Bronchial epithelial cell (primary cell): Measurements from ENCODE around the gene SNX2. TPM values are rescaled to one million over a fixed set of nuclear protein-coding genes. Genes with fewer than 3 reads are reported as not detected.

ENCODE experiments used
- DNase-seq: peaks from one replicate; pipeline ENCODE4 v3.0.0-alpha.2; 2010; ENCODE audit warnings: low read depth
- FAIRE-seq: peaks from 2 replicates; lab custom pipeline; 2011; peaks lifted over from hg19 to GRCh38; lab: Jason Lieb, UNC
- H3K27me3 ChIP-seq: 2 replicates; pipeline ENCODE4 v1.5.1; 2011; ENCODE audit warnings: low read length; ENCODE audit not compliant: control insufficient read depth, insufficient read depth
- H3K36me3 ChIP-seq: 2 replicates; pipeline ENCODE4 v1.5.1; 2011; ENCODE audit warnings: low read length; ENCODE audit not compliant: control insufficient read depth, insufficient read depth
- H3K4me3 ChIP-seq: 2 replicates; pipeline ENCODE4 v1.5.1; 2011; ENCODE audit warnings: mild to moderate bottlenecking, low read depth, low read length, control low read depth
- total RNA-seq: library from RNA; depleted of rRNA; stranded (reverse); fragments of >200 nt; gene quantifications from 2 replicates; pipeline ENCODE4 v1.2.1, GENCODE V29; 2014
- TF ChIP-seq, protein P1 (sequence below): IDR thresholded peaks from 2 replicates; pipeline ENCODE4 v1.5.1; 2011; ENCODE audit warnings: mild to moderate bottlenecking, moderate library complexity, low read length, control low read depth, inconsistent platforms; ENCODE audit not compliant: insufficient read depth, severe bottlenecking

SNX2 gene
- total RNA-seq, 1 donor from 2014 or later, result 48.4 TPM

DNA sequence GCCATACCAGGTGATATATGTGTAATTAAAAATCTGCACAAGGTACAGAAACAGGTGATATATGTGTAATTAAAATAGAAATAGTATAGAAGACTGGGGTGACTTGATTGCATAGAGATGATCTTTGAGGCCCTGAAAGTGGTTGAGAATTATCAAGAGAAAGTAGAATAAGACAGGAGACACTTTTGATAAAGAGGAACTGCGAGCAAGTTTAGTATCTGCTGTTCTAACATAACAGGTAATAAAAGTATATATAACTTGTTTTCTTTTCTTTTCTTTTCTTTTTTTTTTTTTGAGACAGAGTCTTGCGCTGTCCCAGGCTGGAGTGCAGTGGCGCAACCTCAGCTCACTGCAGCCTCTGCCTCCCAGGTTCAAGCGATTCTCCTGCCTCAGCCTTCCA is 5.4 kb downstream of the SNX2 start:
- H3K27me3 ChIP-seq, result no peaks in the 10 kb centered on the region
- TF ChIP-seq, protein P1, sequence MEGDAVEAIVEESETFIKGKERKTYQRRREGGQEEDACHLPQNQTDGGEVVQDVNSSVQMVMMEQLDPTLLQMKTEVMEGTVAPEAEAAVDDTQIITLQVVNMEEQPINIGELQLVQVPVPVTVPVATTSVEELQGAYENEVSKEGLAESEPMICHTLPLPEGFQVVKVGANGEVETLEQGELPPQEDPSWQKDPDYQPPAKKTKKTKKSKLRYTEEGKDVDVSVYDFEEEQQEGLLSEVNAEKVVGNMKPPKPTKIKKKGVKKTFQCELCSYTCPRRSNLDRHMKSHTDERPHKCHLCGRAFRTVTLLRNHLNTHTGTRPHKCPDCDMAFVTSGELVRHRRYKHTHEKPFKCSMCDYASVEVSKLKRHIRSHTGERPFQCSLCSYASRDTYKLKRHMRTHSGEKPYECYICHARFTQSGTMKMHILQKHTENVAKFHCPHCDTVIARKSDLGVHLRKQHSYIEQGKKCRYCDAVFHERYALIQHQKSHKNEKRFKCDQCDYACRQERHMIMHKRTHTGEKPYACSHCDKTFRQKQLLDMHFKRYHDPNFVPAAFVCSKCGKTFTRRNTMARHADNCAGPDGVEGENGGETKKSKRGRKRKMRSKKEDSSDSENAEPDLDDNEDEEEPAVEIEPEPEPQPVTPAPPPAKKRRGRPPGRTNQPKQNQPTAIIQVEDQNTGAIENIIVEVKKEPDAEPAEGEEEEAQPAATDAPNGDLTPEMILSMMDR, result no peak
- FAIRE-seq, result no peak
- no peak overlapping the region for H3K4me3 ChIP-seq
- DNase-seq, result no peak
- no peaks in the 10 kb centered on the region for H3K36me3 ChIP-seq

DNA sequence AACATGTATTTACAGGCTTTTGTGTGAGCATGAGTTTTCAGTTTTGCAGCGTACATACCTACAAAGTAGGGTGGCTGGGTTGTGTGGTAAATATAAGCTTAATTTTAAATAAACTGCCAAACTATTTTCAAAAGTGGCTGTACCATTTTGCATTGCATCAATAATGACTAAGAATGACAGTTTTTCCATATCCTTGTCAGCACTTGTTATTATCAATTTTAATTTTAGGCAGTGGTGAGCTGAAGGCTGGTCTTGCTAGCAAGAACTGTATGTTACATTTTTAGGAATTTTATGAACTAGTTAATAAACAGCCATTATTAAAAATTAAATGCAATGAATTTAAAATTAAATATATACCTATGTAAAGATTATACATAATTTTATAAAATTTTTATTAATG is 6.6 kb downstream of the SNX2 start:
- no peak for FAIRE-seq
- Histone ChIP-seq H3K27me3 (no peaks in the 10 kb centered on the region), H3K36me3 (no peaks in the 10 kb centered on the region), H3K4me3 (no peak overlapping the region)
- TF ChIP-seq, protein P1, result no peak
- no peak for DNase-seq

DNA sequence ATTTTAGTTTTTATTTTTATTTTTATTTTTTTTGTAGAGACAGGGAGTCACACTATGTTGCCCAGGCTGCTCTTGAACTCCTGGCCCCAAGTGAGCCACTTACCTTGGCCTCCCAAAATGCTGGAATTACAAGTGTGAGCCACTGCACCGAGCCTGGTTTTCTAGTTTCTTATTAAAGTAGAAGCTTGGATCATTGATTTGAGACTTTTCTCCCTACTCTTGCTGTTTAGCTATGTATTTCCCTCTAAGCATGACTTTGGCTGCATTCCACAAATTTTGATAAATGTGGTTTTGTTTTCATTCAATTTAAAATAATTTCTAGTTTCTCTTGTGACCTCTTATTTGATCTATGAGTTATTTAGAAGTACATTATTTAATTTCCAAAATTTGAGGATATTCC is 10.4 kb downstream of the SNX2 start:
- Histone ChIP-seq H3K27me3 (no peaks in the 10 kb centered on the region), H3K4me3 (no peak overlapping the region), H3K36me3 (no peaks in the 10 kb centered on the region)
- DNase-seq, result no peak
- TF ChIP-seq, protein P1, result no peak
- no peak for FAIRE-seq

DNA sequence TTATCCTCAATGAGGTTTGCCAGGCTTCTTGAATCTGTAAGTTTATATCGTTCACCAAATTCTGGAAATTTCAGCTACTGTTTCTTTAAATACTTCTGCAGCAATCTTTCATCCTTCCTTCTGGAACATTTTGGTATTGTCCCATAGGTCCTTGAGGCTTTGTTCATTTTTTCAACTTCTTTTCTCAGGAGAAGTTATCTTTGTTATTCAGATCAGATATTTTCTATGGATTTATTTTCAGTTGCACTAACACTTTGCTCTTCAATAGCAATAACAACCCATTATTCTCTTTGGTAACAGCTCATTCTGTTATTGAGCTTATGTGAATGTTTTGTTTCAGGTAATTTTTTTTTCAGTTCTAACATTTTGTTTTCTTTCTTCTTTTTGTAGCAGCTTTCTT is 13.5 kb downstream of the SNX2 start:
- TF ChIP-seq, protein P1, result no peak
- Histone ChIP-seq H3K4me3 (no peak overlapping the region), H3K27me3 (no peaks in the 10 kb centered on the region), H3K36me3 (no peaks in the 10 kb centered on the region)
- FAIRE-seq (no peak), DNase-seq (no peak)

DNA sequence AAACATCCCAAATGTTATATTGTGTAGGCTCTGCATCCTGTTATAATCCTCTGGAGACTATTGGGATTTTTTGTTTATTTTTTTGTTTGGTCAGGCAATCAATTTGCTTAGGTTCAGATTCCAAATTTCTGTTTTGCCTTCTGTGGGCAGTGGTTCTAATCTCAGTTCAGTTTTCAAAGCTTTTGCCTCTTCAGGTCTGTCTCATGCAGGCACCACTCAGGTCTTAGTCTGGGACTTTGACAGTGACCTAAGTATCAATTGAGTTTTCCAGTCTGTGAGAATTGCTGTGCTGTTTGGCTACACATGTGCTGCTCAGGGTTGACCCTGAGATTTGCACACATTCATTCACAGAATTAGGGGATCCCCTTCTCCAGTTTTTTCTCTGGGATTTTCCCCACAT is 14.1 kb downstream of the SNX2 start:
- TF ChIP-seq, protein P1, result no peak
- FAIRE-seq, result no peak

DNA sequence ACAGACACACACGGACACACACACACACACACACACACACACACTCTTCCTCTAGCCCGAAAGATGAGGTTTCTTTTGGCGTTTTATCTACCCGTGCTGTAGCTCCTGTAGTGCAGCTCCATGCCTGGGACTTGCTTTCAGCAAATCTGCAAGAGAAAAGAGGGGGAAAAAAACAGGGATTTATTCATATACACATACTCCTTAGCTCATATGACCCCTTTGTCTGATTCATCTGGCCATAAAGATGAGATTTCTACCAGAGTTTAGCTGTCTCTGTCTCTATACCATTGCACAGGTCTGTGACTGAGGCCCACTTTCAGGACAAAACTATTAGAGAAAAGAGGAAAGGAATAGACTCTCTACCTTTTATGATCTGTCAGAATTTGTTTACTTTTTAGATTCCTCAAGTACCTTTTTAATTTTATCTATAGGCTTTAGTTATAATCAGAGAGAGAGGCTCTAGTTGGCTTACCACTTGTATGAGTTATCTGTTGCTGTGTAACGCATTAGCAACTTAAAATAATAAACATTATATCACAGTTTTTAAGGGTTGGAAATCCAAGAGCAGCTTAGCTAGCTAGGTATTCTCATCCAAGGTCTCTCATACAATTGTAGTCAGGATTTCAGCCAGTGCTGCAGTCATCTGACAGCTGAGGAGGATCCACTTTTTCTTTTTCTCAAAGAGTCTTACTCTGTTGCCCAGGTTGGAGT is 14.7 kb downstream of the SNX2 start:
- H3K36me3 ChIP-seq, result no peaks in the 10 kb centered on the region
- DNase-seq, result no peak
- H3K27me3 ChIP-seq, result no peaks in the 10 kb centered on the region

More for the DNA sequence above, 14.1 kb downstream of the SNX2 start:
- DNase-seq, result no peak
- H3K4me3 ChIP-seq, result no peak overlapping the region
- no peaks in the 10 kb centered on the region for H3K36me3 ChIP-seq
- H3K27me3 ChIP-seq, result no peaks in the 10 kb centered on the region

More for the DNA sequence above, 14.7 kb downstream of the SNX2 start:
- FAIRE-seq, result no peak
- TF ChIP-seq, protein P1, result no peak
- H3K4me3 ChIP-seq, result no peak overlapping the region
